Measurements from ENCODE around the gene VSIG10L.
A peak's percentile ranks its signal among the peaks of the same experiment; 100 is the strongest.

Gene VSIG10L

GRCh38 chr19:51372021-51372648, 30.2 kb upstream of the VSIG10L start:
- H3K27ac ChIP-seq (ENCODE audit: low read length), result no peak overlapping the region
- H3K4me3 ChIP-seq (ENCODE audit: low read length in 2 of 2), result no peak overlapping the region
- H3K9me3 ChIP-seq (ENCODE audit: control insufficient read depth in 2 of 2, low read length in 2 of 2), result no peaks in the 10 kb centered on the region
- H3K27me3 ChIP-seq (ENCODE audit: control insufficient read depth in 1 of 2, insufficient read depth in 2 of 2, low read length in 2 of 2), result peaks cover 0 to 2% of the 10 kb centered on the region in 2 donors
- peaks cover 9% of the 10 kb centered on the region for H3K4me1 ChIP-seq (ENCODE audit: control insufficient read depth, insufficient read depth, low read length)
- no peaks in the 10 kb centered on the region for H3K36me3 ChIP-seq (ENCODE audit: control insufficient read depth in 2 of 2, insufficient read depth in 2 of 2, low read length in 2 of 2)
- no peak overlapping the region for H3K9ac ChIP-seq (ENCODE audit: low read length in 2 of 2)

DNA sequence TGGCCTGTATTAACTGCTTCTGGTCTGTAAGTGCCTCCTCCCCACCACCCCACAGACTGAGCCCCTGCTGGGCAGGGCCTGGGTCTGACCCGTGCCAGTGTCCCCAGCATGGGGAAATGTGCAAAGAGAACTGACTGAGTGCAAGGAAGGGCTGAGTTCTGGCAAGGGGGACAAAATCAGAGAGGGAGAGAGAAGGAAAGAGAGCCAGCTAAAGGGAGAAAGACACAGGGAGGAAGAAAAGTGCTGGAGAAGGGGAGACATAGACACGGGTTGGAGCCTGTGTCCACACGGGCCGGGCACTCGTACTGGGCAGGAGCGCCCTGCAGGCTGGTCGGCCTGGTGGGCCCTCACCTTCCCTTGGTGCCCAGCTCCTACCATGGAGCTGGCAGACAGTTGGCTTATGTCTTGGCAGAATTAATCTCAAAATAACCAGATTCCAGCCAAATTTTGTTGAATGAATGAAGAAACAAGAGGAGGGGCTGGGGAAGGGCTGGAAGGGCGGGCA, 29.3 kb upstream of the VSIG10L start:
- H3K4me1 ChIP-seq (ENCODE audit: control insufficient read depth, insufficient read depth, low read length), result peaks cover 12% of the 10 kb centered on the region
- no peaks in the 10 kb centered on the region for H3K36me3 ChIP-seq (ENCODE audit: control insufficient read depth in 2 of 2, insufficient read depth in 2 of 2, low read length in 2 of 2)
- peaks cover 0 to 2% of the 10 kb centered on the region in 2 donors for H3K27me3 ChIP-seq (ENCODE audit: control insufficient read depth in 1 of 2, insufficient read depth in 2 of 2, low read length in 2 of 2)
- H3K9ac ChIP-seq (ENCODE audit: low read length in 2 of 2), result no peak overlapping the region
- no peaks in the 10 kb centered on the region for H3K9me3 ChIP-seq (ENCODE audit: control insufficient read depth in 2 of 2, low read length in 2 of 2)
- H3K4me3 ChIP-seq (ENCODE audit: low read length in 2 of 2), result no peak overlapping the region
- H3K27ac ChIP-seq (ENCODE audit: low read length), result no peak overlapping the region

- H3K27me3 ChIP-seq (ENCODE audit: control insufficient read depth in 1 of 2, insufficient read depth in 2 of 2, low read length in 2 of 2), result peaks cover 0 to 2% of the 10 kb centered on the region in 2 donors
- peaks cover 18% of the 10 kb centered on the region for H3K4me1 ChIP-seq (ENCODE audit: control insufficient read depth, insufficient read depth, low read length)
- no peaks in the 10 kb centered on the region for H3K36me3 ChIP-seq (ENCODE audit: control insufficient read depth in 2 of 2, insufficient read depth in 2 of 2, low read length in 2 of 2)
- H3K9me3 ChIP-seq (ENCODE audit: control insufficient read depth in 2 of 2, low read length in 2 of 2), result no peaks in the 10 kb centered on the region
- H3K9ac ChIP-seq (ENCODE audit: low read length in 2 of 2), result no peak overlapping the region
- no peak overlapping the region for H3K27ac ChIP-seq (ENCODE audit: low read length)
- no peak overlapping the region for H3K4me3 ChIP-seq (ENCODE audit: low read length in 2 of 2)
These were observed 28.3 kb upstream of the VSIG10L start for GRCh38 chr19:51370230-51370629.

DNA sequence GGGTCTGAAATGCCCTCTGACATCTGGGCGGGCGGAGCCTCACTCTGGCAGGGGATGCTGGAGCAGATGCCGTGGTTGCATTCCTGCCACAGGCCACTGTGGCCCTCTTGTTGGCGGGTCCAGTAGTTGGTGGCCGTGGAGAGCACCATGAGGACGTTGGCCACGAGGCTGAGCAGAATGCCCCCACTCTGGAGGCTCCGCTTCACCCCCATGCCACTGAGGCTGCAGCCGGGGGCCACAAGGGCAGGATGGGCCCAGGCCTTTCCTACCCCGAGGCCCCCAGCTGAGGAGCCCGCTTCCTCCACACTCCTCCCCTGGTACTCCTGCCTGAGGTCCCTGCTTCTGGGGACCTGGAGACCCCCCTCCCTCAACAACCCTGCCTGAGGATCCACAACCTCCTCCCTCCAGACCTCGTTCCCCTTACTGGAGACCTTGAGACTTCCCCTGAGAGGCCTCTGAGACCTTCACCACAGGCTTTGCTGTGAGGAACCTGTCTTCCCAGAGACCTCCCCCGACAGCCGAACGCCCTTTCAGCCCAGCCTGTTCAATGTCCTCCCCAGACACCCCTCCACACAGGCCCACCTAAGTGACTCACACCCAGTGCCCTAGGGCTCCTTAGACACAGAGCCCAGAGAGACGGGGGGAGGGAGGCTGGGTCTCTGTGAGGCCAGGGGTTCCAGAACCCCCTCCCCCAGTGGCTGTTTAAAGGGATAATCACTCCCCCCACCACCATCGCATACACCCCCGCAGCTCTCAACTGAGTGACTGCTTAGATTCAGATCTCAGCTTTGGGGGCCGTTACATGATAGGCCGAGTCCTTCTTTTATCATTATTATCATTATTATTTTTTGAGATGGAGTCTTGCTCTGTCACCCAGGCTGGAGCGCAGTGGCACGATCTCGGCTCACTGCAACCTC, 26.7 kb upstream of the VSIG10L start, which contains the start of gene CLDND2:
TSS of gene CLDND2 (minus strand) at position 638 of the 917 bp plus-strand sequence. CDS start at position 212, 426 bp downstream.
- Histone ChIP-seq H3K36me3 (ENCODE audit: control insufficient read depth in 2 of 2, insufficient read depth in 2 of 2, low read length in 2 of 2) (no peaks in the 10 kb centered on the region), H3K27ac (ENCODE audit: low read length) (peak within 1 kb of the TSS; percentile 55), H3K4me1 (ENCODE audit: control insufficient read depth, insufficient read depth, low read length) (peaks cover 32% of the 10 kb centered on the region), H3K9ac (ENCODE audit: low read length in 2 of 2) (peak within 1 kb of the TSS; percentile 72 to 74), H3K9me3 (ENCODE audit: control insufficient read depth in 2 of 2, low read length in 2 of 2) (no peaks in the 10 kb centered on the region), H3K4me3 (ENCODE audit: low read length in 2 of 2) (peak within 1 kb of the TSS; percentile 79 to 91), H3K27me3 (ENCODE audit: control insufficient read depth in 1 of 2, insufficient read depth in 2 of 2, low read length in 2 of 2) (peaks cover 0 to 2% of the 10 kb centered on the region in 2 donors)

DNA sequence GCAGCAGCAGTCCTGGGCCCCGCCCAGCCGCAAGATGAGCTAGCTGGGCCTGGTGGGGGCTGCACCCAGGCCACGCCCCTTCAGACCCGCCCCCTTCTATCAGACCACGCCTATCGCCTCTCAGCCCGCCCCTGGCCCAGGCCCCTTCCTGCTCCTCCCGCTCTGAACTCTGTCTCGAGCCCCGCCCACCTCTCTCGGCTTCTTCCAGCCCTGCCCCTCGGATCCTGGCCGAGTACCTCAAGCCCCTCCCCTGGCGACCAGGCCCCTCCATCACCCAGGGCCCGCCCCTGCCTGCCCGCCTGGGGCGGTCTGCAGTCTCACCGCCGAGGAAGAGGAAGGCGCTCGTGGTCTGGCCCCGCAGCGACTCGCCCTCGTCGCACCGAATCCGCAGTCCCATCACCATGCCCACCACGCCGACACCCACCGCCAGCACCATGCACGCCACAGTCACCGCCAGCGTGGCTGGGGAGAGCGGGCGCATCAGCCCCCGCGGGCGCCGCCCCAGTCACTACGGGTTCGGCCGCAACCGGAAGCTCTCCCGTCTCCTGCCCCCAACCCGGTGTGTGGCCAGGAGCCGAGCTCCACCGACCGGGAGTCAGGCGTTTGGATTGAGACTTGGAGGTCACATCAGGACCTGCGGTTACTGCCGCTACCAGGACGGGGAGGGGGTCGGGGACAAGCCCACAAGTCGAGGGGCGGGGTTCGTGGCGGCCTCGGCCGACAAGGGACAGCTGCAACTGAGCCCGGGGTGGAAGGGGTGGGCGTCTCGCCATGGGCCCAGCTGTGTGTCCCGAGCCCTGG, 25.8 kb upstream of the VSIG10L start:
- peak overlapping the region; percentile 85 to 91 for H3K4me3 ChIP-seq (ENCODE audit: low read length in 2 of 2)
- H3K9me3 ChIP-seq (ENCODE audit: control insufficient read depth in 2 of 2, low read length in 2 of 2), result no peaks in the 10 kb centered on the region
- H3K27me3 ChIP-seq (ENCODE audit: control insufficient read depth in 1 of 2, insufficient read depth in 2 of 2, low read length in 2 of 2), result peaks cover 0 to under 1% of the 10 kb centered on the region in 2 donors
- peak overlapping the region; percentile 99 for H3K27ac ChIP-seq (ENCODE audit: low read length)
- no peaks in the 10 kb centered on the region for H3K36me3 ChIP-seq (ENCODE audit: control insufficient read depth in 2 of 2, insufficient read depth in 2 of 2, low read length in 2 of 2)
- H3K4me1 ChIP-seq (ENCODE audit: control insufficient read depth, insufficient read depth, low read length), result peaks cover 38% of the 10 kb centered on the region
- H3K9ac ChIP-seq (ENCODE audit: low read length in 2 of 2), result peak overlapping the region; percentile 72 to 96

DNA sequence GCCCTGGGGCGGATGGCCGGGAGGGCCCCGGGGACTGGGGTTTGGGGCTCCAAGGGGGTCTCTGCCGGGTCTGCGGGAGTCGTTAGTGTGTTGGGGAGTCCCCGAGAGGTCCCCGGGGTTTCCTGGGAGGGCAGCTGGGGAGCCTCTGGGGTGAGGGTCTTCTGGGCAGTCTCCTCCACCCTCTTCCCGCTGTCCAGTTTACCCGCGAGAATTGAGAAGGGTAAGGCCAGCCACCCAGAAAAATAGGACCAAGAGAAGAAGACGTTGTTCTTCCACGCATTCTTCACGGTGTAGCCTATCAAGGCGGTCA, 25.3 kb upstream of the VSIG10L start:
- Histone ChIP-seq H3K4me1 (ENCODE audit: control insufficient read depth, insufficient read depth, low read length) (peaks cover 44% of the 10 kb centered on the region), H3K27ac (ENCODE audit: low read length) (peak overlapping the region; percentile 99), H3K27me3 (ENCODE audit: control insufficient read depth in 1 of 2, insufficient read depth in 2 of 2, low read length in 2 of 2) (no peaks in the 10 kb centered on the region), H3K9me3 (ENCODE audit: control insufficient read depth in 2 of 2, low read length in 2 of 2) (no peaks in the 10 kb centered on the region), H3K4me3 (ENCODE audit: low read length in 2 of 2) (peak overlapping the region; percentile 85 to 91), H3K36me3 (ENCODE audit: control insufficient read depth in 2 of 2, insufficient read depth in 2 of 2, low read length in 2 of 2) (no peaks in the 10 kb centered on the region), H3K9ac (ENCODE audit: low read length in 2 of 2) (peak overlapping the region; percentile 96)

DNA sequence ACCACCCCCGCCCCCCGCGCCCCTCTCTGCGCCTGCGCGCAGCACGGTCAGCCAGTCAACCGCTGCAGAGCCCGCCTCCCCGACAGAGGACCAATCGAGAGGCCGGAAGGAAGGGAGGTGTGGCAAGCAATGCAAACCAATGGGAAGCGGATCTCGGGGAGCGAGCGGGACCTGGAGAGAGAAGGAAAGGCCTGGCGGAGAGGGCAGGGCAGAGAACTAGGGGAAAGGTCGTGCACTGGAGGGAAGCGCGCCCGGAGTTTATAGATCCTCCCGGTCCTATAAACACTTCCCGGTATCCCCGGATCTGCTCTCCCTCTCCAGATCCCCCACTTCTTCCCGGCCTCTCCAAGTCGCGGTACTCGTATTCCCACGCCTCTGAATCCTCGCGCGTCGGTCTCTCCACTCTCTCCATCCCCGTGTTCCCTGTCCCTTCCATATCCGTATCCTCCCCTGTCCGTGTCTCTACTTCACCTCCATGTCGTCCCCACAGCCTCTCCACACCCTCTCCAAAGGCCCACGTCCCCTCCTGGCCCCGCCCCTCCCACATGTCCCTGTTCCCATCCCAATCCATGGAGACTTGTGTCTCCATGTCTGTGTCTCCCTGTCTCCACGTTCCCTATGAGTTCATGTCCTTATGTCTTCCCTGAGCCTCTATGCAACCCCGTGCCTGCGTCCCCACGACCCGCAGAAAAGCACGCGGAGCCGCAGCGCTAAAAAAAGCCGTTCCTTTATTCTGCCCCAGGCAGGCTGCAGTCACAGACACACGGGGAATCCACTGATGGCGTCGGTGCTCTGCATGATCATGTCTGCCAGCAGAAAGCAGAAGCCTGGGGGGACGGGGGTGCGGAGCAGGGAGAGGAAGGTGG, 24.7 kb upstream of the VSIG10L start:
- Histone ChIP-seq H3K27me3 (ENCODE audit: control insufficient read depth in 1 of 2, insufficient read depth in 2 of 2, low read length in 2 of 2) (no peaks in the 10 kb centered on the region), H3K36me3 (ENCODE audit: control insufficient read depth in 2 of 2, insufficient read depth in 2 of 2, low read length in 2 of 2) (no peaks in the 10 kb centered on the region), H3K9me3 (ENCODE audit: control insufficient read depth in 2 of 2, low read length in 2 of 2) (no peaks in the 10 kb centered on the region), H3K4me1 (ENCODE audit: control insufficient read depth, insufficient read depth, low read length) (peaks cover 48% of the 10 kb centered on the region), H3K9ac (ENCODE audit: low read length in 2 of 2) (peak overlapping the region; percentile 96), H3K27ac (ENCODE audit: low read length) (peak overlapping the region; percentile 99), H3K4me3 (ENCODE audit: low read length in 2 of 2) (peak overlapping the region; percentile 85 to 91)

DNA sequence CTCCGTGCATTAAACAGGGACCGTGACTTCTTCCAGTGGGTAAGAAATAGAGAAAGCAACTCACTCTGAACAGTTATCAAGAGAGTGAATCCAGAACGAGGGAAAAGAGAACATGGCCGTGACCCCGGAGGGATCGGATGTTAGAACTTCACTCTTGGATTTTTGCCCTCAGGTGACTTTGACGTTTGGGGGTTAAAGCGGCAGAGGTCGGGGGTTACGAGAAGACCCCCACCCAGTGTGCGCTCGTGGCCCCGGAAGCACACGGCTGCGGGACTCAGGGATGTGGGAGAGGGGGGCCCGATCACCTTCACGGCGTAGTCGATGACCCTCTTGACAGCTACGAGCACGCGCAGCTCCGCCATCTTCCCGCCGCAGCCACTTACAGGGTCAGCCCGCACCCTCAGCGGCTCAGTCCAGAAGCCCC, 24.0 kb upstream of the VSIG10L start, which contains the start of gene ETFB:
TSS of gene ETFB (minus strand) at position 424 of the 424 bp plus-strand sequence. CDS start at position 362, 62 bp downstream.
- no peaks in the 10 kb centered on the region for H3K36me3 ChIP-seq (ENCODE audit: control insufficient read depth in 2 of 2, insufficient read depth in 2 of 2, low read length in 2 of 2)
- no peaks in the 10 kb centered on the region for H3K9me3 ChIP-seq (ENCODE audit: control insufficient read depth in 2 of 2, low read length in 2 of 2)
- peak within 1 kb of the TSS; percentile 96 for H3K9ac ChIP-seq (ENCODE audit: low read length in 2 of 2)
- H3K27ac ChIP-seq (ENCODE audit: low read length), result peak within 1 kb of the TSS; percentile 99
- peak within 1 kb of the TSS; percentile 85 to 91 for H3K4me3 ChIP-seq (ENCODE audit: low read length in 2 of 2)
- no peaks in the 10 kb centered on the region for H3K27me3 ChIP-seq (ENCODE audit: control insufficient read depth in 1 of 2, insufficient read depth in 2 of 2, low read length in 2 of 2)
- peaks cover 52% of the 10 kb centered on the region for H3K4me1 ChIP-seq (ENCODE audit: control insufficient read depth, insufficient read depth, low read length)

DNA sequence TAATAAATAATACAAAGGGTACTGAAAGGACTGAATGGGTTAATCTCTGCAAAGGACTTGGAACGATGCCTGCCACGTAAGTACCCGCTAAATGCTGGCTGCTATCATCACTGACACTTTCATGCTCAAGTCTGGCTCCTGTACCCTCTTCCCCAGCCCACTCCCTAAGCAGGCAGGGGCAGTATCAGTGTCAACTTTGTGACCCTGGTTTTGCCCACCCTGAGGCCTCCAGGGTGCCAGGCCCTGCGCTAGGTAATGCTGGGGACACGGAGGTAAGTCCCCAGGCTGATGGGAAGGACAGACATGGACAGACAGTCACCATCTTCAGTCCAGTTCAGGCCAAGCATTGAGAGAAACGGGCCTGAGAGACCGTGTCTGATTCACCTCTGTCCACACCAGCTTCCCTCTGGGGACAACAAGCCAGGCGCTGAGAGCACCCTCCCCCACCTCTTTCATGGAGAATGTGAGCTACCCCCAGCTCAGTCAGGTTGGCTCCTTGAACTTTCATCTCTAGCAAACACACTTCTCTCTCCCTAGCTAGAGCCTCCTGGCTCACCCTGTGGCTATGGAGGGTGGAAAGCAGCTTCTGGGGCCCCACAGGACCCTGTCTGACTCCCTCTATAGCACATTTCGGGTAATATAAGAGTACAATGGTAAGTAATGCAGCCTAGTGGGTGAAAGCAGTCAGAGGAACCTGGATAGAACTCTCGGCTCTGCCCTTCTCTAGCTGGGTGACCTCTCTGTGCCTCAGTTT, 23.4 kb upstream of the VSIG10L start:
- Histone ChIP-seq H3K36me3 (ENCODE audit: control insufficient read depth in 2 of 2, insufficient read depth in 2 of 2, low read length in 2 of 2) (no peaks in the 10 kb centered on the region), H3K27me3 (ENCODE audit: control insufficient read depth in 1 of 2, insufficient read depth in 2 of 2, low read length in 2 of 2) (no peaks in the 10 kb centered on the region), H3K9me3 (ENCODE audit: control insufficient read depth in 2 of 2, low read length in 2 of 2) (no peaks in the 10 kb centered on the region), H3K4me1 (ENCODE audit: control insufficient read depth, insufficient read depth, low read length) (peaks cover 52% of the 10 kb centered on the region), H3K27ac (ENCODE audit: low read length) (peak overlapping the region; percentile 99), H3K9ac (ENCODE audit: low read length in 2 of 2) (peak overlapping the region; percentile 96), H3K4me3 (ENCODE audit: low read length in 2 of 2) (peak overlapping the region; percentile 72 to 91)
